Esophagus squamous epithelium (tissue), 4 donors: ENCODE measurements around the gene NFX1.

ENCODE experiments used
- POLR2A ChIP-seq, 4 donors: fragments of 450-650 bp; IDR thresholded peaks; one replicate each; pipeline ENCODE4 v1.6.1; 2017; ENCODE audit warnings: antibody characterized with exemption in 4 of 4, mild to moderate bottlenecking in 4 of 4, moderate library complexity in 3 of 4
- TF ChIP-seq, protein P1 (sequence below), 6 experiments: fragments of 450-650 bp in 4 of 6; fragments of 200-600 bp in 2 of 6; sonication (generic) in 2 of 6; IDR thresholded peaks; one replicate each; pipeline ENCODE4 v1.5.1; 2016 to 2019; ENCODE audit warnings: antibody characterized with exemption in 6 of 6, mild to moderate bottlenecking in 4 of 6, moderate library complexity in 4 of 6

DNA sequence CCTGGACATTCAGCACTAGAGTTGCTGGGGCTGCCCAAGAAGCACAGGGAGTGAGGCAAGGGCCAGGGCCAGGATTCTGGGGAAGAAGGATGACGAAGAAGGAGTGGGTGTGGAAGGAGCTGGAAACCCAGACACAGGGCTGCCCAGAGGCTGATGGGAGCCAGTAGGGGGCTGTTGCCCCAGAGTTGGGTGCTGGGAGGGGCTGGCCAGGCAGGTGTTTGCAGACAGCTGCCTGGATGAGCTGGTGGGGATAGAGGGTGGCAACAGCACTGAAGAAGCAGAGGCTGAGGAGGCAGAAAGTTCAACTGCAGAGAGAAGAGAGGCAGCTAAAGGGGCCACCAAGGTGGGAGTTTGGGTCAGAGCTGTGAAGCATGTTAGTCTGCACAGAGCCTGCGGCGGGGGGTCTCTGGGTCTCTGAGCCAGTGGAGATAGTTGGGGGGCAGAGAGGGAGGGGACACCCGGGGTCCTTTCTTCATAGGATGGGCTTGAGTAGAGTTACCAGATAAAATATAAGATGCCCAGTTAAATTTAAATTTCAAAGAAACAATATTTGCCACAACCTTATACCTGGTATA lies 114.6 kb downstream of the NFX1 start:
- TF ChIP-seq, protein P1, sequence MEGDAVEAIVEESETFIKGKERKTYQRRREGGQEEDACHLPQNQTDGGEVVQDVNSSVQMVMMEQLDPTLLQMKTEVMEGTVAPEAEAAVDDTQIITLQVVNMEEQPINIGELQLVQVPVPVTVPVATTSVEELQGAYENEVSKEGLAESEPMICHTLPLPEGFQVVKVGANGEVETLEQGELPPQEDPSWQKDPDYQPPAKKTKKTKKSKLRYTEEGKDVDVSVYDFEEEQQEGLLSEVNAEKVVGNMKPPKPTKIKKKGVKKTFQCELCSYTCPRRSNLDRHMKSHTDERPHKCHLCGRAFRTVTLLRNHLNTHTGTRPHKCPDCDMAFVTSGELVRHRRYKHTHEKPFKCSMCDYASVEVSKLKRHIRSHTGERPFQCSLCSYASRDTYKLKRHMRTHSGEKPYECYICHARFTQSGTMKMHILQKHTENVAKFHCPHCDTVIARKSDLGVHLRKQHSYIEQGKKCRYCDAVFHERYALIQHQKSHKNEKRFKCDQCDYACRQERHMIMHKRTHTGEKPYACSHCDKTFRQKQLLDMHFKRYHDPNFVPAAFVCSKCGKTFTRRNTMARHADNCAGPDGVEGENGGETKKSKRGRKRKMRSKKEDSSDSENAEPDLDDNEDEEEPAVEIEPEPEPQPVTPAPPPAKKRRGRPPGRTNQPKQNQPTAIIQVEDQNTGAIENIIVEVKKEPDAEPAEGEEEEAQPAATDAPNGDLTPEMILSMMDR (IDR thresholded peaks at IDR 0.05): no peak
- no peak for TF ChIP-seq POLR2A (IDR thresholded peaks at IDR 0.05)
